C4-2B (cell line): ENCODE data around the gene FYCO1.

Experiments used
- CTCF ChIP-seq: fragments of 450-650 bp; conservative IDR thresholded peaks from 2 replicates; pipeline ENCODE4 v1.5.1; 2017; ENCODE audit warnings: mild to moderate bottlenecking
- ZFX ChIP-seq: fragments of 450-650 bp; IDR thresholded peaks from 2 replicates; pipeline ENCODE4 v1.6.1; 2017

GRCh38 chr3:46001178-46001577 is 5.6 kb upstream of the FYCO1 start:
- TF ChIP-seq CTCF (no peak), ZFX (no peak)
